HG03558 (cell line): ENCODE measurements around the gene TLE5.
"Not testable (repeated sequence)": the region's sequence is repeated elsewhere in the genome, so short reads cannot be mapped to it uniquely, and the experiment has no call there.

Source experiments
- ATAC-seq: cut with Tn5 transposase; IDR thresholded peaks from one replicate; pipeline ENCODE4 v1.9.1; 2021; ENCODE audit warnings: moderate number of reproducible peaks; ENCODE audit not compliant: unreplicated experiment; ENCODE audit errors: extremely low read depth

TLE5 gene

GRCh38 chr19:3096902-3097326, 34.6 kb upstream of the TLE5 start:
- no peak for ATAC-seq

GRCh38 chr19:3096267-3096901, 34.1 kb upstream of the TLE5 start:
- no peak for ATAC-seq

GRCh38 chr19:3095441-3096191, 33.3 kb upstream of the TLE5 start:
- no peak for ATAC-seq

GRCh38 chr19:3094601-3095440, 32.5 kb upstream of the TLE5 start:
- no peak for ATAC-seq

- ATAC-seq = not testable (repeated sequence)
Observed at GRCh38 chr19:3089299-3089855, 27.1 kb upstream of the TLE5 start.

GRCh38 chr19:3087769-3088168, 25.5 kb upstream of the TLE5 start:
- ATAC-seq = no peak

GRCh38 chr19:3084943-3085342, 22.6 kb upstream of the TLE5 start:
- ATAC-seq = no peak

- ATAC-seq = no peak
Observed at GRCh38 chr19:3083964-3084363, 21.7 kb upstream of the TLE5 start.

- ATAC-seq = no peak
Observed at GRCh38 chr19:3082331-3082730, 20.0 kb upstream of the TLE5 start.

GRCh38 chr19:3080286-3080685, 18.0 kb upstream of the TLE5 start:
- no peak for ATAC-seq

- no peak for ATAC-seq
Observed at GRCh38 chr19:3079578-3079977, 17.3 kb upstream of the TLE5 start.

- no peak for ATAC-seq
Observed at GRCh38 chr19:3075605-3076431, 13.5 kb upstream of the TLE5 start.

- ATAC-seq = no peak
Observed at GRCh38 chr19:3073931-3074595, 11.8 kb upstream of the TLE5 start.

GRCh38 chr19:3073159-3073563, 10.9 kb upstream of the TLE5 start:
- ATAC-seq = no peak

- no peak for ATAC-seq
Observed at GRCh38 chr19:3071768-3072167, 9.5 kb upstream of the TLE5 start.

- no peak for ATAC-seq
Observed at GRCh38 chr19:3068071-3068470, 5.8 kb upstream of the TLE5 start.

- no peak for ATAC-seq
Observed at GRCh38 chr19:3067563-3067962, 5.3 kb upstream of the TLE5 start.

- no peak for ATAC-seq
Observed at GRCh38 chr19:3066482-3067049, 4.3 kb upstream of the TLE5 start.
